ENCODE results near the gene SEZ6L2.
"Not testable (repeated sequence)": the region's sequence is repeated elsewhere in the genome, so short reads cannot be mapped to it uniquely, and the experiment has no call there.

The SEZ6L2 gene

GRCh38 chr16:29850998-29851397 lies 48.4 kb downstream of the SEZ6L2 start:
- DNase-seq (ENCODE audit: low read depth) = no peak

- no peak for DNase-seq (ENCODE audit: low read depth)
Observed at GRCh38 chr16:29849505-29849904, 49.8 kb downstream of the SEZ6L2 start.

- peak; percentile 28 for DNase-seq (ENCODE audit: low read depth)
Observed at GRCh38 chr16:29848420-29849297, 50.7 kb downstream of the SEZ6L2 start.

GRCh38 chr16:29845656-29846055 lies 53.7 kb downstream of the SEZ6L2 start:
- DNase-seq (ENCODE audit: low read depth) = no peak

- DNase-seq (ENCODE audit: low read depth) = no peak
Observed at GRCh38 chr16:29844575-29845331, 54.6 kb downstream of the SEZ6L2 start.

- no peak for DNase-seq (ENCODE audit: low read depth)
Observed at GRCh38 chr16:29843931-29844330, 55.4 kb downstream of the SEZ6L2 start.

- no peak for DNase-seq (ENCODE audit: low read depth)
Observed at GRCh38 chr16:29842732-29843346, 56.5 kb downstream of the SEZ6L2 start.

GRCh38 chr16:29841631-29842030 lies 57.7 kb downstream of the SEZ6L2 start:
- DNase-seq (ENCODE audit: low read depth) = no peak

GRCh38 chr16:29840240-29840639 lies 59.1 kb downstream of the SEZ6L2 start:
- DNase-seq (ENCODE audit: low read depth) = no peak

- no peak for DNase-seq (ENCODE audit: low read depth)
Observed at GRCh38 chr16:29839822-29840221, 59.5 kb downstream of the SEZ6L2 start.

GRCh38 chr16:29837841-29838240 lies 61.5 kb downstream of the SEZ6L2 start:
- DNase-seq (ENCODE audit: low read depth) = no peak

GRCh38 chr16:29836623-29837022 lies 62.7 kb downstream of the SEZ6L2 start:
- DNase-seq (ENCODE audit: low read depth) = no peak

GRCh38 chr16:29835926-29836325 lies 63.4 kb downstream of the SEZ6L2 start:
- DNase-seq (ENCODE audit: low read depth) = no peak

GRCh38 chr16:29834079-29834478 lies 65.3 kb downstream of the SEZ6L2 start:
- DNase-seq (ENCODE audit: low read depth) = no peak

- not testable (repeated sequence) for DNase-seq (ENCODE audit: low read depth)
Observed at GRCh38 chr16:29833219-29833618, 66.1 kb downstream of the SEZ6L2 start.

GRCh38 chr16:29831490-29831889 lies 67.9 kb downstream of the SEZ6L2 start:
- no peak for DNase-seq (ENCODE audit: low read depth)

GRCh38 chr16:29830774-29831173 lies 68.6 kb downstream of the SEZ6L2 start:
- no peak for DNase-seq (ENCODE audit: low read depth)

- no peak for DNase-seq (ENCODE audit: low read depth)
Observed at GRCh38 chr16:29826342-29826695, 73.0 kb downstream of the SEZ6L2 start.

- DNase-seq (ENCODE audit: low read depth) = peak; percentile 81
Observed at GRCh38 chr16:29825145-29826044, 74.0 kb downstream of the SEZ6L2 start.

GRCh38 chr16:29824589-29825144 lies 74.7 kb downstream of the SEZ6L2 start:
- no peak for DNase-seq (ENCODE audit: low read depth)

GRCh38 chr16:29821643-29822115 lies 77.7 kb downstream of the SEZ6L2 start:
- DNase-seq (ENCODE audit: low read depth) = no peak

All from stromal cell of bone marrow (primary cell).